ENCODE measurements around the gene SPRR5. TPM values are rescaled to one million over a fixed set of nuclear protein-coding genes. Genes with fewer than 3 reads are reported as not detected.

SPRR5 gene
- total RNA-seq, 1 donor from 2014 or later, result not detected

GRCh38 chr1:152964536-152964935 is 17.5 kb downstream of the SPRR5 start:
- TF ChIP-seq EZH2 (IDR thresholded peaks at IDR 0.05; ENCODE audit: insufficient read depth, low read length) (no peak), CTCF (IDR thresholded peaks at IDR 0.05; ENCODE audit: insufficient read depth, low read depth, low read length) (no peak)
- no peaks in the 10 kb centered on the region for H3K79me2 ChIP-seq (ENCODE audit: insufficient read depth, low read length)

GRCh38 chr1:152965853-152966252 is 18.8 kb downstream of the SPRR5 start:
- Histone ChIP-seq H3K9ac (ENCODE audit: low read length) (no peak overlapping the region), H3K9me3 (ENCODE audit: insufficient read depth, low read depth, low read length) (no peaks in the 10 kb centered on the region), H3K36me3 (ENCODE audit: insufficient read depth, low read length) (no peaks in the 10 kb centered on the region), H3K27ac (ENCODE audit: low read depth, low read length) (no peak overlapping the region), H3K4me3 (ENCODE audit: insufficient read depth, low read depth, low read length) (no peak overlapping the region), H2AFZ (ENCODE audit: low read depth, low read length) (no peak overlapping the region), H3K79me2 (ENCODE audit: insufficient read depth, low read length) (no peaks in the 10 kb centered on the region), H3K4me2 (ENCODE audit: low read length) (no peak overlapping the region), H4K20me1 (ENCODE audit: insufficient read depth, low read length) (no peaks in the 10 kb centered on the region), H3K4me1 (ENCODE audit: insufficient read depth, low read length) (no peaks in the 10 kb centered on the region), H3K27me3 (ENCODE audit: insufficient read depth, low read length) (no peaks in the 10 kb centered on the region)
- Mint-ChIP-seq H3K9me3 (ENCODE audit: unreplicated experiment) (no peaks in the 10 kb centered on the region), H3K27ac (ENCODE audit: unreplicated experiment) (no peak overlapping the region), H3K36me3 (ENCODE audit: low read depth, unreplicated experiment) (no peaks in the 10 kb centered on the region), H3K4me3 (ENCODE audit: unreplicated experiment) (no peak overlapping the region), H3K27me3 (ENCODE audit: low read depth, unreplicated experiment) (peaks cover 21% of the 10 kb centered on the region), H3K4me1 (ENCODE audit: low read depth, unreplicated experiment) (no peaks in the 10 kb centered on the region)
- TF ChIP-seq EZH2 (IDR thresholded peaks at IDR 0.05; ENCODE audit: insufficient read depth, low read length) (no peak), CTCF (IDR thresholded peaks at IDR 0.05; ENCODE audit: insufficient read depth, low read depth, low read length) (no peak)
- no peak for DNase-seq (ENCODE audit: low read depth)
- no peak for FAIRE-seq

More at GRCh38 chr1:152964536-152964935, 17.5 kb downstream of the SPRR5 start:
- no peaks in the 10 kb centered on the region for H3K27me3 ChIP-seq (ENCODE audit: insufficient read depth, low read length)
- H4K20me1 ChIP-seq (ENCODE audit: insufficient read depth, low read length), result no peaks in the 10 kb centered on the region
- H3K36me3 Mint-ChIP-seq (ENCODE audit: low read depth, unreplicated experiment), result no peaks in the 10 kb centered on the region
- H3K4me3 ChIP-seq (ENCODE audit: insufficient read depth, low read depth, low read length), result no peak overlapping the region
- H3K9ac ChIP-seq (ENCODE audit: low read length), result no peak overlapping the region
- H3K9me3 Mint-ChIP-seq (ENCODE audit: unreplicated experiment), result no peaks in the 10 kb centered on the region
- peaks cover 22% of the 10 kb centered on the region for H3K27me3 Mint-ChIP-seq (ENCODE audit: low read depth, unreplicated experiment)
- no peak overlapping the region for H3K27ac ChIP-seq (ENCODE audit: low read depth, low read length)
- H3K27ac Mint-ChIP-seq (ENCODE audit: unreplicated experiment), result no peak overlapping the region
- no peak overlapping the region for H3K4me2 ChIP-seq (ENCODE audit: low read length)
- no peaks in the 10 kb centered on the region for H3K36me3 ChIP-seq (ENCODE audit: insufficient read depth, low read length)
- H2AFZ ChIP-seq (ENCODE audit: low read depth, low read length), result no peak overlapping the region
- H3K4me1 ChIP-seq (ENCODE audit: insufficient read depth, low read length), result no peaks in the 10 kb centered on the region
- DNase-seq (ENCODE audit: low read depth) (no peak), FAIRE-seq (no peak)
- H3K4me3 Mint-ChIP-seq (ENCODE audit: unreplicated experiment), result no peak overlapping the region
- no peaks in the 10 kb centered on the region for H3K9me3 ChIP-seq (ENCODE audit: insufficient read depth, low read depth, low read length)
- peaks cover 2% of the 10 kb centered on the region for H3K4me1 Mint-ChIP-seq (ENCODE audit: low read depth, unreplicated experiment)

- Mint-ChIP-seq H3K36me3 (ENCODE audit: low read depth, unreplicated experiment) (peaks cover 1% of the 10 kb centered on the region), H3K9me3 (ENCODE audit: unreplicated experiment) (peaks cover 2% of the 10 kb centered on the region), H3K27me3 (ENCODE audit: low read depth, unreplicated experiment) (peaks cover 14% of the 10 kb centered on the region), H3K4me1 (ENCODE audit: low read depth, unreplicated experiment) (no peaks in the 10 kb centered on the region), H3K27ac (ENCODE audit: unreplicated experiment) (no peak overlapping the region), H3K4me3 (ENCODE audit: unreplicated experiment) (no peak overlapping the region)
- no peak for TF ChIP-seq EZH2 (IDR thresholded peaks at IDR 0.05; ENCODE audit: insufficient read depth, low read length)
- TF ChIP-seq CTCF (IDR thresholded peaks at IDR 0.05; ENCODE audit: insufficient read depth, low read depth, low read length), result no peak
- no peak overlapping the region for H3K9ac ChIP-seq (ENCODE audit: low read length)
- H3K27me3 ChIP-seq (ENCODE audit: insufficient read depth, low read length), result no peaks in the 10 kb centered on the region
- no peak overlapping the region for H2AFZ ChIP-seq (ENCODE audit: low read depth, low read length)
- no peak overlapping the region for H3K27ac ChIP-seq (ENCODE audit: low read depth, low read length)
- no peak overlapping the region for H3K4me3 ChIP-seq (ENCODE audit: insufficient read depth, low read depth, low read length)
- H3K79me2 ChIP-seq (ENCODE audit: insufficient read depth, low read length), result no peaks in the 10 kb centered on the region
- no peaks in the 10 kb centered on the region for H4K20me1 ChIP-seq (ENCODE audit: insufficient read depth, low read length)
- DNase-seq (ENCODE audit: low read depth), result no peak
- H3K4me1 ChIP-seq (ENCODE audit: insufficient read depth, low read length), result no peaks in the 10 kb centered on the region
- H3K36me3 ChIP-seq (ENCODE audit: insufficient read depth, low read length), result no peaks in the 10 kb centered on the region
- H3K4me2 ChIP-seq (ENCODE audit: low read length), result no peak overlapping the region
- FAIRE-seq, result no peak
- H3K9me3 ChIP-seq (ENCODE audit: insufficient read depth, low read depth, low read length), result no peaks in the 10 kb centered on the region
Observed at GRCh38 chr1:152967201-152967600, 20.2 kb downstream of the SPRR5 start.
